GM21529 (cell line): ENCODE data around the gene INHA.

ENCODE experiments used
- ATAC-seq: cut with Tn5 transposase; IDR thresholded peaks from one replicate; pipeline ENCODE4 v1.9.1; 2021; ENCODE audit not compliant: unreplicated experiment

The INHA gene, protein sequence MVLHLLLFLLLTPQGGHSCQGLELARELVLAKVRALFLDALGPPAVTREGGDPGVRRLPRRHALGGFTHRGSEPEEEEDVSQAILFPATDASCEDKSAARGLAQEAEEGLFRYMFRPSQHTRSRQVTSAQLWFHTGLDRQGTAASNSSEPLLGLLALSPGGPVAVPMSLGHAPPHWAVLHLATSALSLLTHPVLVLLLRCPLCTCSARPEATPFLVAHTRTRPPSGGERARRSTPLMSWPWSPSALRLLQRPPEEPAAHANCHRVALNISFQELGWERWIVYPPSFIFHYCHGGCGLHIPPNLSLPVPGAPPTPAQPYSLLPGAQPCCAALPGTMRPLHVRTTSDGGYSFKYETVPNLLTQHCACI

DNA sequence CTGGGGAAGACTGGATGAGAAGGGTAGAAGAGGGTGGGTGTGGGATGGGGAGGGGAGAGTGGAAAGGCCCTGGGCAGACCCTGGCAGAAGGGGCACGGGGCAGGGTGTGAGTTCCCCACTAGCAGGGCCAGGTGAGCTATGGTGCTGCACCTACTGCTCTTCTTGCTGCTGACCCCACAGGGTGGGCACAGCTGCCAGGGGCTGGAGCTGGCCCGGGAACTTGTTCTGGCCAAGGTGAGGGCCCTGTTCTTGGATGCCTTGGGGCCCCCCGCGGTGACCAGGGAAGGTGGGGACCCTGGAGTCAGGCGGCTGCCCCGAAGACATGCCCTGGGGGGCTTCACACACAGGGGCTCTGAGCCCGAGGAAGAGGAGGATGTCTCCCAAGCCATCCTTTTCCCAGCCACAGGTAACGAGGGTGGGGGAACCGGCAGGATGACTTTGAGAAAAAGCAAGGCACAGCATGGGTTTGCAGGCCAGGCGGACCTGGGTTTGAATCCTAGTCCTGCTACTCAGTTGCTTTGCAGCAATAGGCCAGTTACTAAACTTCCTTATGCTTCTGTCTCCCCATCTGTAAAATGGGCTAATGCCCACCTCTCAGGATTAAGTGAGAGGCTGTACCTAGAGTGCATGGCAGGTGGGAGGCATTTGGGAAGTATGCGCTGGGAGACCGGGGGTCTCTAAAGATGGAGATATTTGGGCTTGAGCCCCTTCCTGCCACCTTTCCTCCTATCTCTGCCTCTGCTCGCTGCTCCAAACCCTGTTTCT, at the start of gene INHA:
INHA (plus strand) TSS at position 74 of the 765 bp plus-strand sequence; CDS start at position 139, 65 bp downstream.
- no peak for ATAC-seq

DNA sequence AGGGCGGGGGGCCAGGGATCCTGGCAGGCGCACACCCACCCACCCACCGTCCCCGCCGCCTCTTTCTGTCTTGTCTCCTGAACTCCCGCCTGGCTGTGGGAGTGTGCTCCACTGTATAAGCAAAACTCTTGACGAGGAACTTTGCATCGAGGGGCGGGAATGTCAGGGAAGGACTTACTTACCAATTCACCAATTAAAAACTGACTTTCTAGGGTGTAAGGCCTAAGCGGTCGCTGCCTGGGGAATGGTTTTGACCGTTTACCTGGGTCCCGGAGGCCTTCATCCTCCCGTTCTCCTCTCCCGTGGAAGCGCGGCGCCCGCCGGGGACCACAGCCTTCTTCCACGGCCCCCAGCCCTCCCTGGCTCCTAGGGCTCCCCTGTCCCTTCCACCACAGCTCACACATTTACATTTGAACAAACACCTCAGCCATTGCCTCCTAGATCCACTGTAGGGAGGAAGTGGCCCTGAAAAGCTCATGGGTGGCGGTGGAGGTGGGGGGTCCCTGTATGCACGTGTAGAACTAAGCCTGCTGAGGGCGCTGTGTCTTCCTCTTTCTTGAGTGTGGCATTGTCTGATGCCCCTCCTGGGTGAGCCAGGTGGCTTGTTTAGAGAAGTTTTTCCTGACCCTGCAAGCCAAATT, 49.0 kb upstream of the INHA start:
- no peak for ATAC-seq

- ATAC-seq = no peak
These were observed 47.3 kb upstream of the INHA start for GRCh38 chr2:219524817-219525216.

GRCh38 chr2:219525533-219526232, 46.4 kb upstream of the INHA start:
- ATAC-seq = no peak

DNA sequence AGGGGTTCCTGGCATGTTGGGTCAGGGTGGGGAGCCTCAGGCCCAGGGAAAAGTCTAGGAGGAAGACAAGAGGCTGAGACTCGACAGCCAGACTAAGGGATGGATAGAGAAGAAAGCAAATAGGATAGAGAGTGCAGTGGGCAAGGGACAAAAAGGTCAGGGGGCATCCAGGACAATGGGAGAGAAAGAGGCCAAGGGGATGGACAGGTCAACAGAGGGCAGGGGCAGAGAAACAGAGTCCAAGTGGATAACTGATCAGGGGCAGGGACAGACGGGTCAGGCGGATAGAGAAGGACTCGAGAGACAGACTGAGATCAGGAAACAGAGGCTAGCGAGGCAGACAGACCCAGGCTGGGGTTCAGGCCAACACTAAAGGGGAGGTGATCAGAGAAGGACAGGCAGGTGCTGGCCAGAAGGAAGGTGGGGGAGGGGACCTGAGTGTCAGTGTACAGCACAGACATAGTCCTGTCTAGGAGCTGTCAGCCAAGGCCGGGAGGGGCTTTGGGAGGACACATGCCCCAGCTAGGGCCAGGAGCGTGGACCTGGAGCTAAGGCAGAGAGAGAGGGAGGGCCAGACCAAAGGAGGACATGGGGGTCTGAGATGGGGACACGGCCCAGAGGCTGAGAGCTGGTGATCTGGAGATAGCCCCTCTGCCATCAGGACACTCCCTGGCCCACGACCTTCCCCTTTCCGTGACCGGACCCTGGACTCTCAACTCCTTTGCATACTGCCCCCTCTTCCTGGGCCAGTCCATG, 45.6 kb upstream of the INHA start:
- no peak for ATAC-seq

DNA sequence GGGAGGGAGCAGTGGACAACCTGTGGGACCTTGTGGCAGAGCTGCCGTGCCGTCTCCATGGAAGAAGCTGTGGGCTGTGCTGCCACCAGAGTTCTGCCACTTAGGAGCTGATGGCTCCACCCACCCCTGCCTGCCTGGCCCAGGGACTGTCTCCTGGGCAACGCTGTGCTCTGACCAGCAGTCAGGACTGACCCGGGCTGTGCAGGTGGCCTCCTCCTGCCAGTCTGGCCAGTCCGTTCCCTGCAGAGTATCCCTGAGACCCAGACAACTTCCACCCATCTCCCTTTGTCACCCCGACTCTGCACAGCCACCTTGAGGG, 45.1 kb upstream of the INHA start:
- no peak for ATAC-seq

DNA sequence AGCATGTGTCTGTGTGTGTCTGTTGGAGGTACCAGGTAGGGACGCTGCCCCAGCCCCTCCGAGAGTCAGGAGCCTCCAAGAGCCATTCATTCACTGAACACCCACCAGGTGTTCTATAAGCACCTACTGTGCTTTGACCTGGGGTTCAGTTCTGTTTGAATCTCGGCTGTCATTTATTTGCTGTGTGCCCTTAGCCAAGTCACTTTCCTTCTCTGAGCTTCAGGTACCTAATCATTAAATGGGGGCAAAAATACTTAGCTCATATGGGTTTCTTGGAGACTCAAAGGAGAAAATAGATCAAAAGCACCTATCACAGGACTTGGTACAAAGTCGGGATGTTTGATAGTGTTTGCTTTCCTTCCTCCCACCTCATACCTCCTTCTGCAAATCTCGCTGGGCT, 44.6 kb upstream of the INHA start:
- no peak for ATAC-seq

GRCh38 chr2:219530048-219530963, 41.8 kb upstream of the INHA start:
- peak; percentile 88 for ATAC-seq

DNA sequence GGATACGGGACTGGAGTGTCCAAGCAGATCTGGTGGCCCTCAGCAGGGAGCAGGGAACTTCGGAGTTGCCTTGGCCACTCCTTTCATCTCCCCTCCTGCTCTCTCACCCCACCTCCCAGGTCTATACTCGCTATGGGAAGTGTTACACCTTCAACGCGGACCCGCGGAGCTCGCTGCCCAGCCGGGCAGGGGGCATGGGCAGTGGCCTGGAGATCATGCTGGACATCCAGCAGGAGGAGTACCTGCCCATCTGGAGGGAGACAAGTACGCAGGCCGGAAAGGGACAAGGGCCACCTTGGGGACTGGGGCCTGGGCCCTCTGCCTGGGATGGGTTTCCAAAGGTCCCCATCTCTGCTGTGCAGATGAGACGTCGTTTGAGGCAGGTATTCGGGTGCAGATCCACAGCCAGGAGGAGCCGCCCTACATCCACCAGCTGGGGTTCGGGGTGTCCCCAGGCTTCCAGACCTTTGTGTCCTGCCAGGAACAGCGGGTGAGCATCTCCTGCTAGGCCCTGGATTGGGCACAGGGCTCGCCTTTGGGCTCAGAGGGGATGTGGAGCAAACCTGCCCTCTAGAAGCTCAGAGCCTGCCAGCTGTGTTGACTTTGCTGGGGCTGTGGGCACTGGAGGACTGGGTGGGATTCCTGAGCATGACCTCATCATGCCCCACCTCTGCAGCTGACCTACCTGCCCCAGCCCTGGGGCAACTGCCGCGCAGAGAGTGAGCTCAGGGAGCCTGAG, 40.3 kb upstream of the INHA start:
- ATAC-seq = no peak

DNA sequence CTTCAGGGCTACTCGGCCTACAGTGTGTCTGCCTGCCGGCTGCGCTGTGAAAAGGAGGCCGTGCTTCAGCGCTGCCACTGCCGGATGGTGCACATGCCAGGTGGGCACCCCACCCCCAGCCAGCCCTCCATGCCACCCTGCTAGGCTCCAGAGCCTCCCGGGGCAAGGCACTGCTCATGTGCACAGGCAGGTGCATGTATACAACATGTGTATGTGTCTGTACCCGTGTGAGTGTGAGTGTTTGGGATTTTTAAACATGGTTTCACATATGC, 39.8 kb upstream of the INHA start:
- ATAC-seq = no peak

DNA sequence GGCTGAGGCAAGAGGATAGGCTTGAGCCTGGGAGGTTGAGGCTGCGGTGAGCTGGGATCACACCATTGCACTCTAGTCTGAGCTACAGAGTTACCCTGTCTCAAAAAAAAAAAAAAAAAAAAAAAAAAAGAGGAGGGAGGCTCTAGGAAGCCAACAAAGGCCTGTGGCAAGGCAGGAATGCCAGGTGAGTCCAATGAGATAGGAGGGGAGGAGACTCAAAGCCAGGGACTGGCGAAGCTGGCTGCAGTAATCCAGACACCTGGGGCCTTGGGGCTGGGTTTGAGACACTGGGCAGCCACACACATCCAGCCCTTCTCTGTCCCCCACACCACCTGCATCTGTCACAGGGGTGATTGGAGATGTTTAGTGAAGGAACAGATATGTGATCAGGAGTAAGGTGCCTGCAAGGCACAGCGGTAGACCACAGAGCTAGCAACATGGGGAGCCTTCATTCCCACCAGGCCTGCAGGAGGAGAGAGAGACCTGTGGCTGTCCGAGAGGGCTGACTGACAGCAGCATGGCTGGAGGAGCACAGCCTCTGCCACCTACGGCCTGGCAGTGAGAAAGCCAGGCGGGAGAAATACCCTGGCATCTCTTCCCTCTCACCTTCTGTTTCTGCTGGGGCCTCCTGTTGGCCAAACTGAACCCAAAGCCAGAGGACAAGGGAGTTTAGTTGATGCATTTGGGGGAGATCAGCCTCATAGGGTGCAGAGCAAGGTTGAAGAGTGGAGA, 38.0 kb upstream of the INHA start:
- no peak for ATAC-seq

DNA sequence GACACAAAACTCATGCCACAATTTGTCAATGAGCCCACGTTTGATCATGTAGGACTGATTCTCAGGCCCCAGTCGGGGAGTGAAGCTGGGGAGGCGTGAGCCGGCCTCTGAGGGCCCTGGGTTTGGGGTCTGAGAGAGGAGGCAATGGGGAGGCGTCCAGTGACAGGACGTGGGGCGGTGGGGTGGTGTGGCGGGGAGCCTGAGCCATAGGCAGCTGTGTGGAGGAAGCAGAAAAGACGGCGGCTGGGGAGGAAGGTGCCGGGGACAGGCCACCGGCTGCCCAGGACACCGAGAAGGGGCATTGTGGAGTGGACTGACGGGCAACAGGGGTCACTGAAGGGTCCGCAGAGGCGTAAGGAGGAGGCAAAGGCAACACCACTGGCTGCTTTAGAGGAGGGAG, 35.7 kb upstream of the INHA start:
- no peak for ATAC-seq

GRCh38 chr2:219536967-219537366, 35.1 kb upstream of the INHA start:
- ATAC-seq = no peak

DNA sequence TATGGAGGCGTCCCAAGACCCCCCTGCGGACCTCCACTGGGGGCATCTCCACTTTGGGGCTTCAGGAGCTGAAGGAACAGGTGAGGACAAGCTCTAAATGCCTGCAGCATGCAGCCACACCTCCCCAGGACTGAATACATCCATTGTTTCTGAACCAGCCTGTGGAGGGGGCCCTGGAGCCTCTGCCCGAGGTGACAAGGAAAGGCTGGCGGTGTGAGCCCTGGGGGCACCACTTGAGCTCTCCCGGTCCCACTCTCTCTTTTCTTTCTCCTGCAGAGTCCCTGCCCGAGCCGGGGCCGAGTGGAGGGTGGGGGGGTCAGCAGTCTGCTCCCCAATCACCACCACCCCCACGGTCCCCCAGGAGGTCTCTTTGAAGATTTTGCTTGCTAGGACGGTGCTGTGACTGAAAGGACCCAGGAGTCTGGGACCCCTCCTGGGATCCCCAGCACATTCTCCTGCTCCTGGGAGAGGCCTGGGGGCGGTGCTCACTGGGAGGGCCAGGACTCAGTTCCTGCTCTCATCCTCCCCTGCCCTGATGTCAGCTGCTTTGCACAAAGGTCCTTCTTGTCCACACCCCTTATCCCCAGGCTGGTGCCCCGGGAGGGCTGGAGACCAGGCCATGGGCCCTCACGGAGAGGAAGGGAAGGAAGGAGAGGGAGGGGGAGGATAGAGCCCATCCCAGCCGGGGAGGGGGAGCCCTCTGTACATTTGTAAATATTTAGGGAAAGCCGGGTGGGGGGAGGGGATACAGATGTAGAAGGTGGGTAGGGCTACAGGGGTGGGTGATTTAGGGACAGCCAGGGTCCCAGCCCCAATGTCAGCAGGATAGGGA, 34.2 kb upstream of the INHA start:
- ATAC-seq = no peak

- no peak for ATAC-seq
These were observed 33.6 kb upstream of the INHA start for GRCh38 chr2:219538504-219538951.

DNA sequence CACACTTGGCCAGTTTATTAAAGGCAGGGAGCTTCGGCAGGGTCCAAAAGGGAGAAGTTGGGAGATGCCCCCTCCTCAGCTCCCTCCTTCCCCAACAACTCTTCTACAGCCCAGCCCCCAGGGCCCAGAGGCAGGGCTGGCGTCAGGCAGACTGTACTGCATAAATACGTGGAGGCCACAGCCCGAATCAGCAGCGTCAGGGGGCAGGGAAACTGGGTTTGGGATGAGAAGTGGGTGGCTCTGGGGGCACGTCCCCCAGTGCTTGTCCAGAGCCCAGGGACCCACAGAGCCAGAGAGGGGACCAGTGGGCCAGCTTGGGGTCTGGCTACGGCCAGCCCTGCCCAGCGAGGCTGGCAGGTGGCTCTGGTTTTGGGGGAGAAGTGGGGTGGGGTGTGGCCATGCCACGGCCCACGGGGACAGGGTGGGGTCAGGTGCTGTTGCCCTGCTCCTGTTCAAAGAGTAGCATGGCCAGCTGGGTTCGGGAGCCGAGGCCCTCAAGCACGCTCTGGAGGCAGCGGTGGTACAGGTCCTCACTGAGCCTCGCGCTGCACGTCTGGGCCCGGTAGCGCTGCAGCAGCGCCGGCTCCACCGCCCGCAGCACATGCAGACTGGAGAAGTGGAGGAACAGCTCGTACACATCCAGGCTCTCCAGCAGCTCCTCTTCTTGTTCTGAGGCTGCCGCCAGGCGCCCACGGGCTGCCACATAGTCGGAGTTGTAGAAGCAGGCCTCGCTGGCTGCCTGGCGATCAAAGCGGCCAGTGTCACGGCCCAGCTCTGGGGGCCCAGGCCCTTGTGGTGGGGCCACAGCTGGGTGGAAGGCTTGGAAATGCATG, 32.9 kb upstream of the INHA start:
- ATAC-seq = no peak
